GM12872 (cell line): ENCODE results near the gene SH3PXD2A.

Source experiments
- CTCF ChIP-seq: IDR thresholded peaks from 3 replicates; pipeline ENCODE4 v1.5.1; 2011; ENCODE audit warnings: low read depth, mild to moderate bottlenecking, low read length, moderate library complexity; ENCODE audit not compliant: insufficient read depth

The SH3PXD2A gene

GRCh38 chr10:103828587-103829197 is 26.7 kb downstream of the SH3PXD2A start:
- no peak for TF ChIP-seq CTCF

GRCh38 chr10:103828107-103828506 is 27.3 kb downstream of the SH3PXD2A start:
- TF ChIP-seq CTCF = no peak

- TF ChIP-seq CTCF = no peak
These were observed 28.5 kb downstream of the SH3PXD2A start for GRCh38 chr10:103826885-103827284.

GRCh38 chr10:103824281-103824680 is 31.1 kb downstream of the SH3PXD2A start:
- no peak for TF ChIP-seq CTCF

GRCh38 chr10:103823706-103824272 is 31.6 kb downstream of the SH3PXD2A start:
- TF ChIP-seq CTCF = no peak

GRCh38 chr10:103822800-103823199 is 32.6 kb downstream of the SH3PXD2A start:
- TF ChIP-seq CTCF = no peak

- TF ChIP-seq CTCF = no peak
These were observed 33.2 kb downstream of the SH3PXD2A start for GRCh38 chr10:103822107-103822716.
